GM21786 (cell line): ENCODE results near the gene PRELID1.

Experiments used
- ATAC-seq: cut with Tn5 transposase; IDR thresholded peaks from one replicate; pipeline ENCODE4 v1.9.1; 2021; ENCODE audit not compliant: unreplicated experiment

Gene PRELID1

GRCh38 chr5:177355868-177356168 lies 52.2 kb downstream of the PRELID1 start:
- no peak for ATAC-seq
